Breast epithelium (tissue), 4 donors: ENCODE measurements around the gene SREBF1. TPM values are rescaled to one million over a fixed set of nuclear protein-coding genes. Genes with fewer than 3 reads are reported as not detected.

Source experiments
- DNase-seq, 2 donors: peaks; one replicate each; pipeline ENCODE4 v3.0.0-alpha.2; 2019; ENCODE audit warnings: low spot score in 2 of 2
- H3K27ac ChIP-seq, 2 donors: fragments of 200-600 bp; sonication (generic) in 1 of 2; one replicate each; pipeline ENCODE4 v1.5.1; 2016 to 2019; ENCODE audit warnings: mild to moderate bottlenecking in 1 of 2
- H3K27me3 ChIP-seq, 2 donors: fragments of 200-600 bp; sonication (generic) in 1 of 2; one replicate each; pipeline versions ENCODE4 v1.5.1 to v1.6.0; 2017 to 2019; ENCODE audit warnings: control low read depth in 1 of 2, mild to moderate bottlenecking in 1 of 2
- H3K36me3 ChIP-seq: fragments of 200-600 bp; one replicate; pipeline ENCODE4 v1.5.1; 2019
- H3K4me1 ChIP-seq, 2 donors: fragments of 200-600 bp; sonication (generic); one replicate each; pipeline ENCODE4 v1.5.1; 2016 to 2019; ENCODE audit warnings: control low read depth in 1 of 2
- H3K4me3 ChIP-seq, 3 donors: fragments of 200-600 bp; sonication (generic); 1 replicate in 2 of 3; 2 replicates in 1 of 3; pipeline ENCODE4 v1.5.1; 2016 to 2019; ENCODE audit warnings: mild to moderate bottlenecking in 3 of 3, moderate library complexity in 2 of 3
- H3K9me3 ChIP-seq, 2 donors: fragments of 200-600 bp; sonication (generic) in 1 of 2; one replicate each; pipeline ENCODE4 v1.5.1; 2016 to 2019; ENCODE audit warnings: control low read depth in 1 of 2
- POLR2A ChIP-seq: fragments of 450-650 bp; IDR thresholded peaks from one replicate; pipeline ENCODE4 v1.6.1; 2016; ENCODE audit warnings: antibody characterized with exemption, mild to moderate bottlenecking, moderate library complexity
- POLR2AphosphoS5 ChIP-seq, 3 donors: sonication (generic); formaldehyde crosslinking; IDR thresholded peaks; one replicate each; pipeline ENCODE4 v1.6.1; 2017; ENCODE audit warnings: antibody characterized with exemption in 3 of 3
- intact Hi-C: fragments of 100-400 bp; cut with DNase I; formaldehyde crosslinking; loops from one replicate; pipeline ENCODE4 v1.15.1; 2023; ENCODE audit warnings: low total_unique reads
- total RNA-seq, 3 donors: library from RNA; depleted of rRNA; stranded (reverse); fragments of >200 nt; gene quantifications; one replicate each; pipeline ENCODE4 v1.1.0, GENCODE V29; 2016
- TF ChIP-seq, protein P1 (sequence below), 3 donors: fragments of 450-650 bp; IDR thresholded peaks; one replicate each; pipeline ENCODE4 v1.5.1; 2016 to 2017; ENCODE audit warnings: antibody characterized with exemption in 3 of 3, mild to moderate bottlenecking in 3 of 3, moderate library complexity in 3 of 3

The SREBF1 gene
- total RNA-seq, 3 donors from 2014 or later, result 39.0 to 119 (median 81.3) TPM

DNA sequence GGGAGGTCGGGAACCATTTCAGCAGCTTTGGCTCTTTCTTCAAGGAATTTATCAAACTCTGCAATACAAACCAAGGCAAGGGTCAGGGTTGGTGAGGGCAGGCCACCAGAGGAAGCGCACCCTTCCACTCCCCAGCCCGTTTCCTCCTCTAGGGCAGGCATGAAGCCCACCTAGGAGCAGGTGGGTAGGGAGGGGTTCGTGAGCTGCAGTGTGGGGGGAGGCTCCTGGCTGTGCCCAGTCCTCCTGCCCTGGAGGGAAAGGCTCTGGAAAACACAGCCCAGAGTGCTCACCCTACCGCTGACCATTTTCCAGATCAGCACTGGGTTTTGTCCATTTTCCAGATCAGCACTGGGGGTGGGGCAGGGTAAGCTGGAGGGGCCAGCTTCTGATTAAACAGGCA, 10.9 kb upstream of the SREBF1 start:
- no peaks in the 10 kb centered on the region for H3K27me3 ChIP-seq
- H3K36me3 ChIP-seq, result no peaks in the 10 kb centered on the region
- peak overlapping the region; percentile 15 to 84 for H3K27ac ChIP-seq
- no peak for DNase-seq
- no peaks in the 10 kb centered on the region for H3K9me3 ChIP-seq
- peaks cover 19 to 22% of the 10 kb centered on the region in 2 donors for H3K4me1 ChIP-seq
- TF ChIP-seq POLR2A, result no peak
- TF ChIP-seq POLR2AphosphoS5 (IDR thresholded peaks at IDR 0.05), result no peak
- TF ChIP-seq, protein P1, sequence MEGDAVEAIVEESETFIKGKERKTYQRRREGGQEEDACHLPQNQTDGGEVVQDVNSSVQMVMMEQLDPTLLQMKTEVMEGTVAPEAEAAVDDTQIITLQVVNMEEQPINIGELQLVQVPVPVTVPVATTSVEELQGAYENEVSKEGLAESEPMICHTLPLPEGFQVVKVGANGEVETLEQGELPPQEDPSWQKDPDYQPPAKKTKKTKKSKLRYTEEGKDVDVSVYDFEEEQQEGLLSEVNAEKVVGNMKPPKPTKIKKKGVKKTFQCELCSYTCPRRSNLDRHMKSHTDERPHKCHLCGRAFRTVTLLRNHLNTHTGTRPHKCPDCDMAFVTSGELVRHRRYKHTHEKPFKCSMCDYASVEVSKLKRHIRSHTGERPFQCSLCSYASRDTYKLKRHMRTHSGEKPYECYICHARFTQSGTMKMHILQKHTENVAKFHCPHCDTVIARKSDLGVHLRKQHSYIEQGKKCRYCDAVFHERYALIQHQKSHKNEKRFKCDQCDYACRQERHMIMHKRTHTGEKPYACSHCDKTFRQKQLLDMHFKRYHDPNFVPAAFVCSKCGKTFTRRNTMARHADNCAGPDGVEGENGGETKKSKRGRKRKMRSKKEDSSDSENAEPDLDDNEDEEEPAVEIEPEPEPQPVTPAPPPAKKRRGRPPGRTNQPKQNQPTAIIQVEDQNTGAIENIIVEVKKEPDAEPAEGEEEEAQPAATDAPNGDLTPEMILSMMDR (IDR thresholded peaks at IDR 0.05), result no peak
- no peak overlapping the region for H3K4me3 ChIP-seq
- intact Hi-C loops, result no loop called here

- H3K4me3 ChIP-seq, result no peak overlapping the region
- DNase-seq, result no peak
- intact Hi-C loops, result no loop called here
- H3K9me3 ChIP-seq, result no peaks in the 10 kb centered on the region
- peak overlapping the region in 1 of 2 donors; percentile 84 for H3K27ac ChIP-seq
- H3K27me3 ChIP-seq, result no peaks in the 10 kb centered on the region
- no peaks in the 10 kb centered on the region for H3K36me3 ChIP-seq
- TF ChIP-seq POLR2AphosphoS5 (IDR thresholded peaks at IDR 0.05) (no peak), POLR2A (no peak)
- TF ChIP-seq, protein P1 (IDR thresholded peaks at IDR 0.05), result no peak
- peaks cover 19 to 26% of the 10 kb centered on the region in 2 donors for H3K4me1 ChIP-seq
These were observed 10.4 kb upstream of the SREBF1 start for GRCh38 chr17:17847118-17847689.

DNA sequence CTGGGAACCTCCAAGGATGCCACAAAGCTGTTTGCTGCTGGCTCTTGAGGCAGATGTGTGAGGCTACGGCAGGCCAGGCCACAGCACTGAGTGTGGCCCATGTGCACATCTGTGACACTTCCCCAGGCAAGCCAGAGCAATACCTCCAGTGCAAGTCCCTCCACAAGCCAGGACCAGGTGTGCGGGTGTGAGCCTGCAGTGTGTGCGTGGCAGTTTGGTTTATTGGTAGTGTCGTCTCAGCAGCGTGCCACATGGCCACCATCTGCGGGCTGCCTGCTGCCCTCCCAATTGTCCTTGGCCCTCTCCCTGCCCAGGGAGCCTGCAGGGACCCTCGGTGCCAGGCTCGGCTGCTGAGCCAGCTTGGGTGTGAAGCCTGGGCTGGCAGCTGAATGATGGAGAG, 9.9 kb upstream of the SREBF1 start:
- no peak overlapping the region for H3K27ac ChIP-seq
- peaks cover 19 to 32% of the 10 kb centered on the region in 2 donors for H3K4me1 ChIP-seq
- DNase-seq, result no peak
- H3K27me3 ChIP-seq, result no peaks in the 10 kb centered on the region
- intact Hi-C loops, result no loop called here
- H3K36me3 ChIP-seq, result no peaks in the 10 kb centered on the region
- H3K4me3 ChIP-seq, result no peak overlapping the region
- H3K9me3 ChIP-seq, result no peaks in the 10 kb centered on the region
- no peak for TF ChIP-seq POLR2A
- TF ChIP-seq, protein P1 (IDR thresholded peaks at IDR 0.05), result no peak
- TF ChIP-seq POLR2AphosphoS5 (IDR thresholded peaks at IDR 0.05), result no peak

DNA sequence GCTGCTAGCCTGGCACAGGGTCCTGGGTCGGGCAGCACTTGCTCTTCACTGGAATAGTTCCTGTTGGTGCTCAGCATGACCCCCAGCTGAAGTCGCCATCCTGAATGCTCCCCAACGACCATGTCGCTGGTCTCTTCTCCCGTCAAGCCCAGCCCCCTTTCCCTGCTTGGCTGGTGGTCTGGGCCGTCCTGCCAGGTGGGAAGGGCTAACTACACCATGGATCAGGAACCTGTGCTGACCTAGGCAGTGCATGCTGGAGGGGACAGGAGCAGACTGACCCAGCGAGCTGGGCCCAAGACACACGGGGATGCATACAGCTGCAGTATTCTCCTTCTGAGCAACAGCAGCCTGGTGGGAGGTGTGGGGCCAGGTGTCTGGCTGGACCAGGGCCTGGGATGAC, 9.2 kb upstream of the SREBF1 start:
- no peak overlapping the region for H3K4me3 ChIP-seq
- H3K9me3 ChIP-seq, result no peaks in the 10 kb centered on the region
- H3K27ac ChIP-seq, result peak overlapping the region in 1 of 2 donors; percentile 12
- no peaks in the 10 kb centered on the region for H3K27me3 ChIP-seq
- intact Hi-C loops, result no loop called here
- peaks cover 19 to 37% of the 10 kb centered on the region in 2 donors for H3K4me1 ChIP-seq
- no peaks in the 10 kb centered on the region for H3K36me3 ChIP-seq
- TF ChIP-seq POLR2AphosphoS5 (IDR thresholded peaks at IDR 0.05), result no peak
- no peak for TF ChIP-seq POLR2A
- TF ChIP-seq, protein P1 (IDR thresholded peaks at IDR 0.05), result no peak
- DNase-seq, result no peak

GRCh38 chr17:17845046-17845775, 8.4 kb upstream of the SREBF1 start:
- intact Hi-C loops, result no loop called here
- peak overlapping the region in 1 of 2 donors; percentile 12 for H3K27ac ChIP-seq
- DNase-seq, result no peak
- TF ChIP-seq POLR2AphosphoS5 (IDR thresholded peaks at IDR 0.05), result no peak
- TF ChIP-seq, protein P1 (IDR thresholded peaks at IDR 0.05), result no peak
- no peak for TF ChIP-seq POLR2A
- peaks cover 19 to 43% of the 10 kb centered on the region in 2 donors for H3K4me1 ChIP-seq
- H3K4me3 ChIP-seq, result no peak overlapping the region
- no peaks in the 10 kb centered on the region for H3K36me3 ChIP-seq
- H3K9me3 ChIP-seq, result no peaks in the 10 kb centered on the region
- H3K27me3 ChIP-seq, result no peaks in the 10 kb centered on the region
